Fibroblast of lung (primary cell): ENCODE measurements around the gene RPRM. TPM values are rescaled to one million over a fixed set of nuclear protein-coding genes. Genes with fewer than 3 reads are reported as not detected.

Source experiments
- DNase-seq, 2 donors: peaks; one replicate each; pipeline versions ENCODE4 v3.0.0 to v3.0.0-alpha.2; 2010; ENCODE audit warnings: low read depth in 2 of 2
- H2AFZ ChIP-seq: 2 replicates; pipeline ENCODE4 v1.5.1; 2012; ENCODE audit warnings: low read length, control low read depth, inconsistent platforms
- H3K27ac ChIP-seq: 2 replicates; pipeline ENCODE4 v1.5.1; 2011; ENCODE audit warnings: low read length, control low read depth; ENCODE audit not compliant: insufficient read depth
- H3K27me3 ChIP-seq: 2 replicates; pipeline ENCODE4 v1.5.1; 2011; ENCODE audit warnings: mild to moderate bottlenecking, low read length; ENCODE audit not compliant: control insufficient read depth, insufficient read depth
- H3K36me3 ChIP-seq: 2 replicates; pipeline ENCODE4 v1.5.1; 2011; ENCODE audit warnings: low read length; ENCODE audit not compliant: control insufficient read depth, insufficient read depth
- H3K4me1 ChIP-seq: 2 replicates; pipeline ENCODE4 v1.5.1; 2011; ENCODE audit warnings: low read length; ENCODE audit not compliant: control insufficient read depth, insufficient read depth; ENCODE audit errors: extremely low read depth
- H3K4me2 ChIP-seq: 2 replicates; pipeline ENCODE4 v1.5.1; 2011; ENCODE audit warnings: low read length, control low read depth; ENCODE audit not compliant: insufficient read depth; ENCODE audit errors: extremely low read depth
- H3K4me3 ChIP-seq, 4 experiments: fragments of 200-600 bp in 1 of 4; sonication (generic) in 1 of 4; replicated peaks in 1 of 4; 2 replicates each; pipeline ENCODE4 v1.5.1; 2011 to 2016; ENCODE audit warnings: low read length in 4 of 4, low read depth in 3 of 4, mild to moderate bottlenecking in 3 of 4, control low read depth in 2 of 4, inconsistent platforms in 1 of 4, mixed read lengths in 1 of 4; ENCODE audit not compliant: insufficient read depth in 1 of 4; ENCODE audit errors: control extremely low read depth in 1 of 4
- H3K79me2 ChIP-seq: 2 replicates; pipeline ENCODE4 v1.5.1; 2012; ENCODE audit warnings: mild to moderate bottlenecking, low read length, inconsistent platforms; ENCODE audit not compliant: control insufficient read depth, insufficient read depth
- H3K9ac ChIP-seq: 2 replicates; pipeline ENCODE4 v1.5.1; 2011; ENCODE audit warnings: mild to moderate bottlenecking, low read length, control low read depth; ENCODE audit not compliant: insufficient read depth
- H3K9me3 ChIP-seq: 2 replicates; pipeline ENCODE4 v1.5.1; 2012; ENCODE audit warnings: low read depth, low read length; ENCODE audit not compliant: control insufficient read depth, insufficient read depth
- H4K20me1 ChIP-seq: 2 replicates; pipeline ENCODE4 v1.5.1; 2011; ENCODE audit warnings: low read length; ENCODE audit not compliant: control insufficient read depth, insufficient read depth; ENCODE audit errors: extremely low read depth
- CTCF ChIP-seq, 2 donors: IDR thresholded peaks in 1 of 2; conservative IDR thresholded peaks in 1 of 2; 1 replicate in 1 of 2; 2 replicates in 1 of 2; pipeline ENCODE4 v1.5.1; 2011 to 2012; ENCODE audit warnings: low read length in 2 of 2, control low read depth in 1 of 2, inconsistent platforms in 1 of 2, low read depth in 1 of 2, mild to moderate bottlenecking in 1 of 2
- EZH2 ChIP-seq: IDR thresholded peaks from 2 replicates; pipeline ENCODE4 v1.5.1; 2012; ENCODE audit warnings: low read length, control low read depth, mild to moderate bottlenecking; ENCODE audit errors: missing control alignments
- polyA plus RNA-seq, 2 donors: library from polyadenylated mRNA; depleted of rRNA in 1 of 2; stranded (reverse) in 1 of 2; unstranded in 1 of 2; fragments of >200 nt; gene quantifications; 2 replicates each; pipeline ENCODE4 v1.2.1, GENCODE V29; 2011 to 2012; ENCODE audit warnings: missing spikeins in 1 of 2
- total RNA-seq: library from RNA; depleted of rRNA; stranded (reverse); fragments of >200 nt; gene quantifications from 2 replicates; pipeline ENCODE4 v1.2.1, GENCODE V29; 2014

Gene RPRM
- total and polyA plus RNA-seq, 2 donors (not counting 1 experiment from before 2014, with no cell fraction given) = not detected

- no peak for DNase-seq
- H4K20me1 ChIP-seq = no peaks in the 10 kb centered on the region
- H3K36me3 ChIP-seq = no peaks in the 10 kb centered on the region
- H3K27me3 ChIP-seq = no peaks in the 10 kb centered on the region
- no peaks in the 10 kb centered on the region for H3K79me2 ChIP-seq
- H3K4me3 ChIP-seq = no peak overlapping the region
- no peak overlapping the region for H3K9ac ChIP-seq
- no peak for TF ChIP-seq EZH2
- TF ChIP-seq CTCF (conservative IDR thresholded peaks at IDR 0.05 in 1 of 2, IDR thresholded peaks at IDR 0.05 in 1 of 2; ENCODE audit: low read depth in 1 of 2, low read length in 2 of 2) = no peak
- no peak overlapping the region for H3K27ac ChIP-seq
- H3K4me2 ChIP-seq = no peak overlapping the region
- H2AFZ ChIP-seq = no peak overlapping the region
- H3K9me3 ChIP-seq = no peaks in the 10 kb centered on the region
- no peaks in the 10 kb centered on the region for H3K4me1 ChIP-seq
Observed at GRCh38 chr2:153455861-153456260, 22.7 kb downstream of the RPRM start.

GRCh38 chr2:153455403-153455802 lies 23.2 kb downstream of the RPRM start:
- TF ChIP-seq EZH2 = no peak
- TF ChIP-seq CTCF (conservative IDR thresholded peaks at IDR 0.05 in 1 of 2, IDR thresholded peaks at IDR 0.05 in 1 of 2; ENCODE audit: low read depth in 1 of 2, low read length in 2 of 2) = no peak
- no peak overlapping the region for H3K4me3 ChIP-seq
- no peak overlapping the region for H2AFZ ChIP-seq
- no peak overlapping the region for H3K9ac ChIP-seq
- H3K4me1 ChIP-seq = no peaks in the 10 kb centered on the region
- H3K36me3 ChIP-seq = no peaks in the 10 kb centered on the region
- no peak overlapping the region for H3K27ac ChIP-seq
- no peaks in the 10 kb centered on the region for H4K20me1 ChIP-seq
- DNase-seq = no peak
- H3K79me2 ChIP-seq = no peaks in the 10 kb centered on the region
- H3K9me3 ChIP-seq = no peaks in the 10 kb centered on the region
- no peak overlapping the region for H3K4me2 ChIP-seq
- no peaks in the 10 kb centered on the region for H3K27me3 ChIP-seq

GRCh38 chr2:153451611-153452010 lies 27.0 kb downstream of the RPRM start:
- no peak for DNase-seq
- Histone ChIP-seq H3K4me1 (no peaks in the 10 kb centered on the region), H3K4me3 (no peak overlapping the region), H3K4me2 (no peak overlapping the region), H3K27ac (no peak overlapping the region), H3K27me3 (no peaks in the 10 kb centered on the region), H3K9me3 (no peaks in the 10 kb centered on the region), H4K20me1 (no peaks in the 10 kb centered on the region), H3K36me3 (no peaks in the 10 kb centered on the region), H3K79me2 (no peaks in the 10 kb centered on the region), H3K9ac (no peak overlapping the region), H2AFZ (no peak overlapping the region)
- TF ChIP-seq CTCF (conservative IDR thresholded peaks at IDR 0.05 in 1 of 2, IDR thresholded peaks at IDR 0.05 in 1 of 2; ENCODE audit: low read depth in 1 of 2, low read length in 2 of 2) = no peak
- TF ChIP-seq EZH2 = no peak
